ENCODE data around the gene BLMH. TPM values are rescaled to one million over a fixed set of nuclear protein-coding genes. Genes with fewer than 3 reads are reported as not detected.

BLMH gene
- total and polyA plus RNA-seq, 2 donors (not counting 1 experiment from before 2014, with no cell fraction given): 23.0 to 26.1 TPM

DNA sequence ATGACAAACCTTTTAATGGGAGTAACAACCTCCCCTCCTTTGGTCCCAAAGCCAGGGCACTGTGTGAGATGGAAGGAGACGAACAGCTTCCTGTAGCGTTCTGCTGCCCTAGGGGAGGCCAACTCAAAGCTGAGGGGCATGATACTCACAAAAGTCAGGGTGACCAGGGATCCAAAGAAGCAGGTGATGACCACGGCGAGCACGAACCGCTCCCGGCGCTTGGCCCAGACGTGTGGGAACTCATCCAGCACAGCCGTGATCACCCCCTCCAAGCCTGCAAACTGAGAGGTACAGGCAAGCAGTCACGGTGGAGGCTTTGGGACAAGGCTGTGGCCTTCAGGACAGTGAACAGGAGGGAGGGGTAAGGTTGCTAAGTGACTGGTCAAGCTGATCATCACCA, 81.4 kb downstream of the BLMH start:
- no peak for DNase-seq (ENCODE audit: low read depth in 2 of 2)
- no peak overlapping the region for H3K27ac ChIP-seq (ENCODE audit: insufficient read depth, low read length)
- no peaks in the 10 kb centered on the region for H3K4me1 ChIP-seq (ENCODE audit: control insufficient read depth, extremely low read depth, insufficient read depth, low read length)
- H3K27me3 ChIP-seq (ENCODE audit: control insufficient read depth, insufficient read depth, low read length): peaks cover 8% of the 10 kb centered on the region
- no peak for TF ChIP-seq CTCF (conservative IDR thresholded peaks at IDR 0.05 in 1 of 2, IDR thresholded peaks at IDR 0.05 in 1 of 2; ENCODE audit: low read depth in 1 of 2, low read length in 2 of 2)
- no peak for TF ChIP-seq EZH2 (IDR thresholded peaks at IDR 0.05; ENCODE audit: low read length, missing control alignments)
- no peaks in the 10 kb centered on the region for H3K79me2 ChIP-seq (ENCODE audit: control insufficient read depth, insufficient read depth, low read length)
- H2AFZ ChIP-seq (ENCODE audit: low read length): no peak overlapping the region
- no peaks in the 10 kb centered on the region for H3K9me3 ChIP-seq (ENCODE audit: control insufficient read depth, insufficient read depth, low read depth, low read length)
- H4K20me1 ChIP-seq (ENCODE audit: control insufficient read depth, extremely low read depth, insufficient read depth, low read length): no peaks in the 10 kb centered on the region
- H3K36me3 ChIP-seq (ENCODE audit: control insufficient read depth, insufficient read depth, low read length): no peaks in the 10 kb centered on the region
- H3K4me2 ChIP-seq (ENCODE audit: extremely low read depth, insufficient read depth, low read length): no peak overlapping the region
- no peak overlapping the region for H3K4me3 ChIP-seq (replicated peaks in 1 of 4; ENCODE audit: control extremely low read depth in 1 of 4, insufficient read depth in 1 of 4, low read depth in 3 of 4, low read length in 4 of 4)
- no peak overlapping the region for H3K9ac ChIP-seq (ENCODE audit: insufficient read depth, low read length)

- H3K36me3 ChIP-seq (ENCODE audit: control insufficient read depth, insufficient read depth, low read length): no peaks in the 10 kb centered on the region
- no peak overlapping the region for H3K4me3 ChIP-seq (replicated peaks in 1 of 4; ENCODE audit: control extremely low read depth in 1 of 4, insufficient read depth in 1 of 4, low read depth in 3 of 4, low read length in 4 of 4)
- H3K9me3 ChIP-seq (ENCODE audit: control insufficient read depth, insufficient read depth, low read depth, low read length): no peaks in the 10 kb centered on the region
- H3K9ac ChIP-seq (ENCODE audit: insufficient read depth, low read length): no peak overlapping the region
- no peak overlapping the region for H2AFZ ChIP-seq (ENCODE audit: low read length)
- no peak overlapping the region for H3K4me2 ChIP-seq (ENCODE audit: extremely low read depth, insufficient read depth, low read length)
- no peak overlapping the region for H3K27ac ChIP-seq (ENCODE audit: insufficient read depth, low read length)
- no peak for DNase-seq (ENCODE audit: low read depth in 2 of 2)
- H3K4me1 ChIP-seq (ENCODE audit: control insufficient read depth, extremely low read depth, insufficient read depth, low read length): no peaks in the 10 kb centered on the region
- no peaks in the 10 kb centered on the region for H4K20me1 ChIP-seq (ENCODE audit: control insufficient read depth, extremely low read depth, insufficient read depth, low read length)
- H3K79me2 ChIP-seq (ENCODE audit: control insufficient read depth, insufficient read depth, low read length): no peaks in the 10 kb centered on the region
- TF ChIP-seq CTCF (conservative IDR thresholded peaks at IDR 0.05 in 1 of 2, IDR thresholded peaks at IDR 0.05 in 1 of 2; ENCODE audit: low read depth in 1 of 2, low read length in 2 of 2): no peak
- no peak for TF ChIP-seq EZH2 (IDR thresholded peaks at IDR 0.05; ENCODE audit: low read length, missing control alignments)
- H3K27me3 ChIP-seq (ENCODE audit: control insufficient read depth, insufficient read depth, low read length): peaks cover 8% of the 10 kb centered on the region
Observed at GRCh38 chr17:30209930-30210329, 81.8 kb downstream of the BLMH start.

DNA sequence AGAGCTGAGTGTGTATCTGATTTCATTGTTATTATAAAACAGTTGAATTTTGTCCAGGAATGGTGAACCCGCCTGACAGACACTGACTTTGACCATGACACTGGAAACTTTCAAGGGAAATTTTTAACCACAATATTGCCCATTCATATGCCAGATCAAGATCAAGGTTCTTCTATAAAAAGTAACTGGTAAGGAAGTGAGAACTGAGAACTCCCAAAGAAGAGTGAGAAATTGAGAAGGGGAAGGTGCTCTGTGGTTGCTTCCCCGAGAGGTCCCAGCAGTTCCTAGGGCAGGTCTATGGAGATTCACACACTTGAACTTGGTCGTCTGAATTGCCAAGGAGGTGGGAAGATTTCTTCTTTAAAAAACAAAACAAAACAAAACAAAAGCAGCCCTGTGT, 83.5 kb downstream of the BLMH start:
- no peak overlapping the region for H2AFZ ChIP-seq (ENCODE audit: low read length)
- H4K20me1 ChIP-seq (ENCODE audit: control insufficient read depth, extremely low read depth, insufficient read depth, low read length): no peaks in the 10 kb centered on the region
- H3K4me1 ChIP-seq (ENCODE audit: control insufficient read depth, extremely low read depth, insufficient read depth, low read length): no peaks in the 10 kb centered on the region
- no peak for TF ChIP-seq CTCF (conservative IDR thresholded peaks at IDR 0.05 in 1 of 2, IDR thresholded peaks at IDR 0.05 in 1 of 2; ENCODE audit: low read depth in 1 of 2, low read length in 2 of 2)
- no peak overlapping the region for H3K4me2 ChIP-seq (ENCODE audit: extremely low read depth, insufficient read depth, low read length)
- DNase-seq (ENCODE audit: low read depth in 2 of 2): no peak
- no peak overlapping the region for H3K9ac ChIP-seq (ENCODE audit: insufficient read depth, low read length)
- H3K9me3 ChIP-seq (ENCODE audit: control insufficient read depth, insufficient read depth, low read depth, low read length): no peaks in the 10 kb centered on the region
- H3K4me3 ChIP-seq (replicated peaks in 1 of 4; ENCODE audit: control extremely low read depth in 1 of 4, insufficient read depth in 1 of 4, low read depth in 3 of 4, low read length in 4 of 4): no peak overlapping the region
- peaks cover 8% of the 10 kb centered on the region for H3K27me3 ChIP-seq (ENCODE audit: control insufficient read depth, insufficient read depth, low read length)
- no peaks in the 10 kb centered on the region for H3K36me3 ChIP-seq (ENCODE audit: control insufficient read depth, insufficient read depth, low read length)
- H3K27ac ChIP-seq (ENCODE audit: insufficient read depth, low read length): no peak overlapping the region
- H3K79me2 ChIP-seq (ENCODE audit: control insufficient read depth, insufficient read depth, low read length): no peaks in the 10 kb centered on the region

Measured in fibroblast of lung (primary cell).